SK-N-MC (cell line): ENCODE measurements around the gene SPRN.
"Not testable (repeated sequence)": the region's sequence is repeated elsewhere in the genome, so short reads cannot be mapped to it uniquely, and the experiment has no call there.

Experiments
- DNase-seq: peaks from one replicate; pipeline ENCODE4 v3.0.0-alpha.2; 2011; ENCODE audit warnings: low read depth, low spot score
- H3K27ac ChIP-seq: fragments of 200-600 bp; sonication (generic); 2 replicates; pipeline ENCODE4 v1.5.1; 2016; ENCODE audit warnings: mixed run types
- H3K36me3 ChIP-seq: fragments of 200-600 bp; sonication (generic); 2 replicates; pipeline ENCODE4 v1.6.1; 2017; ENCODE audit warnings: antibody characterized with exemption, low read length, mixed read lengths; ENCODE audit not compliant: insufficient read depth
- H3K4me3 ChIP-seq: fragments of 200-600 bp; sonication (generic); 2 replicates; pipeline ENCODE4 v1.5.1; 2016
- H3K9ac ChIP-seq: fragments of 200-600 bp; sonication (generic); 2 replicates; pipeline ENCODE4 v1.8.0; 2017; ENCODE audit warnings: mixed run types, mixed read lengths; ENCODE audit not compliant: insufficient read length
- H3K9me3 ChIP-seq: fragments of 200-600 bp; sonication (generic); 2 replicates; pipeline ENCODE4 v1.6.1; 2017; ENCODE audit warnings: low read depth, mild to moderate bottlenecking, antibody characterized with exemption, low read length, moderate library complexity, mixed read lengths
- EZH2 ChIP-seq: fragments of 200-600 bp; sonication (generic); IDR thresholded peaks from one replicate; pipeline ENCODE4 v1.6.1; 2017; ENCODE audit warnings: antibody characterized with exemption
- FOXP2 ChIP-seq: optimal IDR thresholded peaks from 2 replicates; pipeline ENCODE3; 2011; ENCODE audit warnings: mild to moderate bottlenecking, moderate library complexity; ENCODE audit not compliant: insufficient read depth; ENCODE audit errors: extremely low read length, control extremely low read depth
- POLR2AphosphoS5 ChIP-seq: IDR thresholded peaks from 2 replicates; pipeline ENCODE4 v1.6.1; 2012; ENCODE audit warnings: mild to moderate bottlenecking, low read depth, low read length, borderline replicate concordance

SPRN gene

GRCh38 chr10:133377025-133377817 is 47.2 kb downstream of the SPRN start:
- H3K9me3 ChIP-seq = no peaks in the 10 kb centered on the region
- no peak for TF ChIP-seq POLR2AphosphoS5
- no peak overlapping the region for H3K27ac ChIP-seq
- no peak for DNase-seq
- H3K36me3 ChIP-seq = no peaks in the 10 kb centered on the region
- no peak overlapping the region for H3K4me3 ChIP-seq
- no peak overlapping the region for H3K9ac ChIP-seq

- not testable (repeated sequence) for H3K9me3 ChIP-seq, H3K36me3 ChIP-seq, H3K27ac ChIP-seq, H3K4me3 ChIP-seq, H3K9ac ChIP-seq, DNase-seq
Observed at GRCh38 chr10:133376183-133376582, 48.2 kb downstream of the SPRN start.

GRCh38 chr10:133375357-133376115 is 48.9 kb downstream of the SPRN start:
- TF ChIP-seq EZH2 (no peak), FOXP2 (no peak), POLR2AphosphoS5 (no peak)
- Histone ChIP-seq H3K9ac (no peak overlapping the region), H3K27ac (no peak overlapping the region), H3K36me3 (no peaks in the 10 kb centered on the region), H3K9me3 (no peaks in the 10 kb centered on the region), H3K4me3 (no peak overlapping the region)
- DNase-seq = no peak

- no peak within 1 kb of the TSS for H3K27ac ChIP-seq
- H3K36me3 ChIP-seq = no peaks in the 10 kb centered on the region; the same call in 1 of the 2 replicates
- H3K9ac ChIP-seq = peak within 1 kb of the TSS; percentile 63
- TF ChIP-seq POLR2AphosphoS5 (peak; percentile 74; the same call in 1 of the 2 replicates), FOXP2 (no peak), EZH2 (no peak)
- peak within 1 kb of the TSS; percentile 74 for H3K4me3 ChIP-seq
- H3K9me3 ChIP-seq = no peaks in the 10 kb centered on the region
- no peak for DNase-seq
Observed at GRCh38 chr10:133373174-133374090, 51.0 kb downstream of the SPRN start, which contains the start of gene ECHS1. ECHS1 (minus strand) TSS chr10:133373354; CDS start chr10:133373333, 21 bp downstream.

- Histone ChIP-seq H3K4me3 (no peak overlapping the region), H3K27ac (no peak overlapping the region), H3K36me3 (no peaks in the 10 kb centered on the region; the same call in 1 of the 2 replicates), H3K9me3 (no peaks in the 10 kb centered on the region), H3K9ac (no peak overlapping the region)
- DNase-seq = no peak
- TF ChIP-seq POLR2AphosphoS5 (no peak), EZH2 (no peak), FOXP2 (no peak)
Observed at GRCh38 chr10:133372507-133372906, 51.9 kb downstream of the SPRN start.
